ENCODE data around the gene GLS.

The GLS gene

GRCh38 chr2:190929919-190930318 is 49.3 kb downstream of the GLS start:
- TF ChIP-seq CTCF (IDR thresholded peaks at IDR 0.05; ENCODE audit: unreplicated experiment in 3 of 3), result no peak
- H3K36me3 Mint-ChIP-seq (ENCODE audit: low read depth), result peaks cover 42% of the 10 kb centered on the region
- peak overlapping the region; percentile 64 to 93 (median 83) for H3K27ac Mint-ChIP-seq
- H3K27me3 Mint-ChIP-seq (ENCODE audit: low read depth), result no peaks in the 10 kb centered on the region
- peak overlapping the region in 2 of 3 experiments; percentile 51 to 66 for H3K4me3 Mint-ChIP-seq
- H3K4me1 Mint-ChIP-seq, result peaks cover 25% of the 10 kb centered on the region
- no peaks in the 10 kb centered on the region for H3K9me3 Mint-ChIP-seq

DNA sequence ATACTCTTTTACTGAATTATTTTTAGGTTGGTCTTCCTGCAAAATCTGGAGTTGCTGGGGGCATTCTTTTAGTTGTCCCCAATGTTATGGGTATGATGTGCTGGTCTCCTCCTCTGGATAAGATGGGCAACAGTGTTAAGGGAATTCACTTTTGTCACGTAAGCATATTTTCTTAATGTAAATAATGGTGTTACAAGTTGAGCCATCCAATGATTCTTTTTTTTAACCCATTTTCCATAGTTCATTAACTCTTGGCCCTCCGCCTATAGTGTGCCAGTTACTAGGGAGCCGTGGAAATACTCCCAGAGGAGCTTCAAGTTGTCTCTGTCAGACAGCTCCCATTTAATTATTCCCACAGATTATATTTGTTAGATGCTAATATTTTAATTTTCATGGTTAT is 49.8 kb downstream of the GLS start:
- Mint-ChIP-seq H3K4me3 (peak overlapping the region in 2 of 3 experiments; percentile 51 to 66), H3K36me3 (ENCODE audit: low read depth) (peaks cover 38% of the 10 kb centered on the region), H3K4me1 (peaks cover 25% of the 10 kb centered on the region), H3K9me3 (no peaks in the 10 kb centered on the region), H3K27ac (peak overlapping the region; percentile 64 to 93 (median 83)), H3K27me3 (ENCODE audit: low read depth) (no peaks in the 10 kb centered on the region)
- no peak for TF ChIP-seq CTCF (IDR thresholded peaks at IDR 0.05; ENCODE audit: unreplicated experiment in 3 of 3)

- Mint-ChIP-seq H3K27me3 (ENCODE audit: low read depth) (no peaks in the 10 kb centered on the region), H3K9me3 (no peaks in the 10 kb centered on the region), H3K36me3 (ENCODE audit: low read depth) (peaks cover 25% of the 10 kb centered on the region), H3K4me1 (peaks cover 20% of the 10 kb centered on the region), H3K4me3 (peak overlapping the region in 2 of 3 experiments; percentile 2 to 30), H3K27ac (peak overlapping the region in 2 of 3 experiments; percentile 13 to 56)
- no peak for TF ChIP-seq CTCF (IDR thresholded peaks at IDR 0.05; ENCODE audit: unreplicated experiment in 3 of 3)
Observed at GRCh38 chr2:190932514-190932913, 51.9 kb downstream of the GLS start.

- TF ChIP-seq CTCF (IDR thresholded peaks at IDR 0.05; ENCODE audit: unreplicated experiment in 3 of 3), result no peak
- Mint-ChIP-seq H3K9me3 (no peaks in the 10 kb centered on the region), H3K36me3 (ENCODE audit: low read depth) (peaks cover 21% of the 10 kb centered on the region), H3K4me1 (peaks cover 19% of the 10 kb centered on the region), H3K27ac (no peak overlapping the region), H3K27me3 (ENCODE audit: low read depth) (no peaks in the 10 kb centered on the region), H3K4me3 (no peak overlapping the region)
Observed at GRCh38 chr2:190933361-190933760, 52.7 kb downstream of the GLS start.

DNA sequence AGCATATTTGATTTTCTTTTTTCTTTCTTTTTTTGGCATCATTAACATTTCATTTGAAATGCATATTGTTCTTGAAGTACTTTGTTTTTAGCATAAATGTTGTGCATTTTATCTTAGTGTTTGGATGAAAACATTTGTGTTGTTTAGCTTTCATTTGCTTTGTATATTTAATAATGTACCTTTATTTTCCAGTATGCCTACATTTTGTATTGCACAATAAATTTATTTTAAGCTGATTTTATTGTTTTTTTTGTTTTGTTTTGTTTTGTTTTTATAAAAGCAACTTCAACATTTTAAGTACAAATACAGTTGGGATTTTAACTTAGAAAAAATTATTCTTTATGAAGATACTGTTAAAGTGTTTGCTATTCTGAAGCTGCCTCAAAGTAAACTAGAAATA is 54.4 kb downstream of the GLS start:
- TF ChIP-seq CTCF (IDR thresholded peaks at IDR 0.05; ENCODE audit: unreplicated experiment in 3 of 3), result no peak
- peaks cover 10% of the 10 kb centered on the region for H3K36me3 Mint-ChIP-seq (ENCODE audit: low read depth)

DNA sequence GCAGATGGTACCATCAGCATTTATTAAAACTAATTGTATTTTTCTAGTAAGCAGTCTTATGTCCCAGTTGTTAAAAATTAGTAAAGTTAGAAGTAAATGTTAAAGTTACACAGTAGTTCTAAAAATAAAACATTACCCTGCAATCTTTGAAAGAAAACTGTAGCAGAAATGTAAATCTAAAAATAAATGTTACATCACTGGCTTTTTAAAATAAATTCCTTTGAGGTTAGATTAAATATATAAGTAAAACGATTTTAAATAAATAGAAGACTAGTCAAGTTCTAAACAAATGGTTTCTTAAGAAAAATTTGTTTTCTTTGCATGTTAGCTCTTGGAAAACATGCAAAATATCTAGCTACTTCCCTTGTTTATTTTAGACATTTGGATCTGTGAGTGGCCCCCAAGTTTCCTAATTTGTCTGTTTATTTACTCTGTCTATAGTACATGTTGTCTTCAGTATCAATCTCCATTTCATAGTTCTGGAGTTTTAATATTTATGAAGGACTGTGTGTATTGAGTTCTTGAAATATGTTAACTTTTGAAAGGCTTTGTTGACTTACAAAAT is 58.2 kb downstream of the GLS start:
- Mint-ChIP-seq H3K27ac (peak overlapping the region; percentile 73 to 77 (median 74)), H3K4me1 (peaks cover 26% of the 10 kb centered on the region), H3K4me3 (no peak overlapping the region), H3K27me3 (ENCODE audit: low read depth) (no peaks in the 10 kb centered on the region), H3K36me3 (ENCODE audit: low read depth) (no peaks in the 10 kb centered on the region), H3K9me3 (no peaks in the 10 kb centered on the region)
- no peak for TF ChIP-seq CTCF (IDR thresholded peaks at IDR 0.05; ENCODE audit: unreplicated experiment in 3 of 3)

More for the DNA sequence above, 54.4 kb downstream of the GLS start:
- Mint-ChIP-seq H3K4me3 (no peak overlapping the region), H3K27me3 (ENCODE audit: low read depth) (no peaks in the 10 kb centered on the region), H3K27ac (no peak overlapping the region), H3K4me1 (peaks cover 27% of the 10 kb centered on the region), H3K9me3 (no peaks in the 10 kb centered on the region)
